K562 (cell line): ENCODE measurements around the gene MPHOSPH8. TPM values are rescaled to one million over a fixed set of nuclear protein-coding genes. Genes with fewer than 3 reads are reported as not detected.
A peak's percentile ranks its signal among the peaks of the same experiment; 100 is the strongest.

Experiments
- CREM ChIP-seq: IDR thresholded peaks from 2 replicates; pipeline ENCODE4 v1.6.1; 2014; ENCODE audit warnings: antibody characterized with exemption, low read depth
- HNRNPH1 ChIP-seq: fragments of 200-400 bp; formaldehyde crosslinking; optimal IDR thresholded peaks from 2 replicates; pipeline ENCODE3; 2017; ENCODE audit warnings: low read depth, mild to moderate bottlenecking, low read length, moderate library complexity
- MTF1 ChIP-seq: fragments of 250-450 bp; sonication (Bioruptor Pico); IDR thresholded peaks from 2 replicates; pipeline ENCODE4 v1.9.0; 2021; ENCODE audit warnings: moderate library complexity, mild to moderate bottlenecking, inconsistent platforms, borderline replicate concordance
- NFE2 ChIP-seq: IDR thresholded peaks from 2 replicates; pipeline ENCODE4 v1.6.1; 2014; ENCODE audit warnings: antibody characterized with exemption, low read depth
- NRF1 ChIP-seq, 2 experiments: fragments of 450-650 bp; IDR thresholded peaks in 1 of 2; conservative IDR thresholded peaks in 1 of 2; 2 replicates each; pipeline ENCODE4 v1.6.1; 2014; ENCODE audit warnings: mild to moderate bottlenecking in 2 of 2
- OTX1 ChIP-seq: fragments of 450-650 bp; formaldehyde crosslinking; IDR thresholded peaks from 2 replicates; pipeline ENCODE4 v1.4.0; 2022; ENCODE audit warnings: mild to moderate bottlenecking
- POLR2A ChIP-seq: fragments of 450-650 bp; conservative IDR thresholded peaks from 2 replicates; pipeline ENCODE4 v1.6.1; 2016
- RAD21 ChIP-seq, 2 experiments: fragments of 250-450 bp in 1 of 2; fragments of 450-650 bp in 1 of 2; sonication (Bioruptor Pico) in 1 of 2; formaldehyde crosslinking in 1 of 2; IDR thresholded peaks in 1 of 2; conservative IDR thresholded peaks in 1 of 2; 2 replicates each; pipeline versions ENCODE4 v1.4.0 to v1.8.0; 2020 to 2022; ENCODE audit warnings: mild to moderate bottlenecking in 2 of 2, moderate library complexity in 1 of 2
- RBFOX2 ChIP-seq: fragments of 200-400 bp; formaldehyde crosslinking; IDR thresholded peaks from 2 replicates; pipeline ENCODE4 v1.6.1; 2017; ENCODE audit warnings: low read depth, mild to moderate bottlenecking, low read length, moderate library complexity
- SRSF7 ChIP-seq: fragments of 200-400 bp; formaldehyde crosslinking; optimal IDR thresholded peaks from 2 replicates; pipeline ENCODE3; 2017; ENCODE audit warnings: mild to moderate bottlenecking, low read depth, low read length
- TGIF2 ChIP-seq: sonication (generic); formaldehyde crosslinking; IDR thresholded peaks from 2 replicates; pipeline ENCODE4 v1.8.1; 2022; ENCODE audit warnings: mild to moderate bottlenecking, missing genetic modification reagents, moderate library complexity
- WHSC1 ChIP-seq: IDR thresholded peaks from one replicate; pipeline ENCODE4 v1.6.1; 2012; ENCODE audit warnings: low read length, control low read depth, inconsistent platforms
- ZNF124 ChIP-seq: sonication (generic); formaldehyde crosslinking; IDR thresholded peaks from 2 replicates; pipeline ENCODE4 v1.8.1; 2022; ENCODE audit warnings: missing genetic modification reagents
- ZNF184 ChIP-seq: sonication (generic); formaldehyde crosslinking; IDR thresholded peaks from 2 replicates; pipeline ENCODE4 v1.5.0; 2020; ENCODE audit warnings: missing genetic modification reagents
- ZNF551 ChIP-seq: fragments of 250-450 bp; sonication (Bioruptor Pico); IDR thresholded peaks from 2 replicates; pipeline ENCODE4 v1.5.0; 2021; ENCODE audit warnings: mild to moderate bottlenecking, moderate library complexity
- polyA plus RNA-seq, 8 experiments: library from polyadenylated mRNA; depleted of rRNA in 4 of 8; stranded (reverse) in 5 of 8; unstranded in 3 of 8; fragments of >200 nt; fragmentation: Nextera tagmentation in 2 of 8; fragmentation: Illumina TruSeq in 1 of 8; extraction: Ambion mirVana in 2 of 8; extraction: Trizol in 1 of 8; gene quantifications; 2 replicates each; pipeline versions ENCODE4 v1.2.1 to v1.2.3, GENCODE V29; 2011 to 2014; ENCODE audit warnings: inconsistent platforms in 1 of 8, missing spikeins in 1 of 8
- total RNA-seq, 7 experiments: library from RNA; depleted of rRNA in 6 of 7; stranded (reverse); fragments of >200 nt in 6 of 7; fragmentation: Illumina TruSeq in 2 of 7; extraction: Trizol in 2 of 7; gene quantifications; 2 replicates each; pipeline versions ENCODE4 v1.2.1 to v1.2.3, GENCODE V29; 2011 to 2021; ENCODE audit warnings: low replicate concordance in 1 of 7
- TF ChIP-seq, protein P1 (sequence below): sonication (generic); formaldehyde crosslinking; IDR thresholded peaks from 2 replicates; pipeline ENCODE4 v1.8.1; 2023; ENCODE audit warnings: mild to moderate bottlenecking, missing genetic modification reagents
- TF ChIP-seq, protein P2 (sequence below): fragments of 450-650 bp; IDR thresholded peaks from 2 replicates; pipeline ENCODE4 v1.6.1; 2016; ENCODE audit warnings: antibody characterized with exemption
- TF ChIP-seq, protein P3 (sequence below): IDR thresholded peaks from 2 replicates; pipeline ENCODE4 v1.6.1; 2011; ENCODE audit not compliant: insufficient read length; ENCODE audit errors: extremely low read depth
- TF ChIP-seq, protein P4 (sequence below): fragments of 450-650 bp; IDR thresholded peaks from 2 replicates; pipeline ENCODE4 v1.6.1; 2016; ENCODE audit warnings: borderline replicate concordance
- TF ChIP-seq, protein P5 (sequence below): sonication (generic); formaldehyde crosslinking; IDR thresholded peaks from 2 replicates; pipeline ENCODE4 v1.8.1; 2022; ENCODE audit warnings: missing genetic modification reagents

The MPHOSPH8 gene
- total and polyA plus RNA-seq, 9 of the 15 experiments (the other 6 are each of a cell fraction or from before 2014, with no cell fraction given) = 10.3 to 24.8 (median 16.6) TPM

DNA sequence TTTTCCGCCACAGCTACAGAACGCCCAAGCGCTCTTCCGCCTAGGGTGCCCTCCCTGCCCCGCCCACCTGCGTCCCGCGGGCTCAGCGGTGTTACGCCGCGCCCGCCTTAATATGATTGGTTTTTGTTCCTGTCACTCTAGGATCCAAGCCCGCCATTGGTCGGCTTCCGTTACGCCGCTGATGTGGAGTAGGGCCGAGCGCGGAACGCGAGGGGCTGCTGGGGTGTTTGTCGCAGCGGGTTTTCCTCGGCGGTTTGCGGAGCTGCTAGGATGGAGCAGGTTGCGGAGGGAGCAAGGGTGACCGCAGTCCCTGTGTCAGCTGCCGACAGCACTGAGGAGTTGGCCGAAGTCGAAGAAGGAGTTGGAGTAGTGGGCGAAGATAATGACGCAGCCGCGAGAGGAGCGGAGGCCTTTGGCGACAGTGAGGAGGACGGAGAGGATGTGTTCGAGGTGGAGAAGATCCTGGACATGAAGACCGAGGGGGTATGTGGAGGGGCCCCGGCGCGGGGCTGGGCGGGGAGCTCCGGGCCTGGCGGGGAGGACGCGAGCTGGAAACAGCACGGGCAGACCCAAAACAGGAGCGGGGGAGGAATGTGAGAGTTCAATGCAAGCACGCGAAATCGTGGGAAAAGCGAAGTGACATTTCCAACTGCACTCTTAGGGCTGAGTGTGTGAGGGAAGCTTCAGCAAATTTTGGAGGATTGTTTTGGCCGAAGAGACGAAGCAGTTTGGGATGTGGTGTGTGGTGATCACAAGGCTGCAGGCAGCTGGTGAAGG lies at the start of gene MPHOSPH8 (continued):
- TF ChIP-seq RAD21 (CRISPR knock-in tag; conservative IDR thresholded peaks at IDR 0.05 in 1 of 2, IDR thresholded peaks at IDR 0.05 in 1 of 2) (no peak), NFE2 (no peak), POLR2A (peak; percentile 79), SRSF7 (no peak), ZNF184 (CRISPR knock-in tag) (no peak), NRF1 (conservative IDR thresholded peaks at IDR 0.05 in 1 of 2, IDR thresholded peaks at IDR 0.05 in 1 of 2) (peak; percentile 49 to 57; a peak in 2 of 4 replicates), TGIF2 (CRISPR knock-in tag) (no peak), MTF1 (CRISPR knock-in tag) (no peak), OTX1 (CRISPR knock-in tag) (no peak), ZNF124 (CRISPR knock-in tag) (no peak), CREM (peak; percentile 75; the same call in 1 of the 2 replicates), ZNF551 (CRISPR knock-in tag) (no peak), RBFOX2 (peak; percentile 79), WHSC1 (no peak), HNRNPH1 (no peak)
- TF ChIP-seq, protein P1, sequence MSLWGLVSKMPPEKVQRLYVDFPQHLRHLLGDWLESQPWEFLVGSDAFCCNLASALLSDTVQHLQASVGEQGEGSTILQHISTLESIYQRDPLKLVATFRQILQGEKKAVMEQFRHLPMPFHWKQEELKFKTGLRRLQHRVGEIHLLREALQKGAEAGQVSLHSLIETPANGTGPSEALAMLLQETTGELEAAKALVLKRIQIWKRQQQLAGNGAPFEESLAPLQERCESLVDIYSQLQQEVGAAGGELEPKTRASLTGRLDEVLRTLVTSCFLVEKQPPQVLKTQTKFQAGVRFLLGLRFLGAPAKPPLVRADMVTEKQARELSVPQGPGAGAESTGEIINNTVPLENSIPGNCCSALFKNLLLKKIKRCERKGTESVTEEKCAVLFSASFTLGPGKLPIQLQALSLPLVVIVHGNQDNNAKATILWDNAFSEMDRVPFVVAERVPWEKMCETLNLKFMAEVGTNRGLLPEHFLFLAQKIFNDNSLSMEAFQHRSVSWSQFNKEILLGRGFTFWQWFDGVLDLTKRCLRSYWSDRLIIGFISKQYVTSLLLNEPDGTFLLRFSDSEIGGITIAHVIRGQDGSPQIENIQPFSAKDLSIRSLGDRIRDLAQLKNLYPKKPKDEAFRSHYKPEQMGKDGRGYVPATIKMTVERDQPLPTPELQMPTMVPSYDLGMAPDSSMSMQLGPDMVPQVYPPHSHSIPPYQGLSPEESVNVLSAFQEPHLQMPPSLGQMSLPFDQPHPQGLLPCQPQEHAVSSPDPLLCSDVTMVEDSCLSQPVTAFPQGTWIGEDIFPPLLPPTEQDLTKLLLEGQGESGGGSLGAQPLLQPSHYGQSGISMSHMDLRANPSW (CRISPR knock-in tag) = no peak
- TF ChIP-seq, protein P2, sequence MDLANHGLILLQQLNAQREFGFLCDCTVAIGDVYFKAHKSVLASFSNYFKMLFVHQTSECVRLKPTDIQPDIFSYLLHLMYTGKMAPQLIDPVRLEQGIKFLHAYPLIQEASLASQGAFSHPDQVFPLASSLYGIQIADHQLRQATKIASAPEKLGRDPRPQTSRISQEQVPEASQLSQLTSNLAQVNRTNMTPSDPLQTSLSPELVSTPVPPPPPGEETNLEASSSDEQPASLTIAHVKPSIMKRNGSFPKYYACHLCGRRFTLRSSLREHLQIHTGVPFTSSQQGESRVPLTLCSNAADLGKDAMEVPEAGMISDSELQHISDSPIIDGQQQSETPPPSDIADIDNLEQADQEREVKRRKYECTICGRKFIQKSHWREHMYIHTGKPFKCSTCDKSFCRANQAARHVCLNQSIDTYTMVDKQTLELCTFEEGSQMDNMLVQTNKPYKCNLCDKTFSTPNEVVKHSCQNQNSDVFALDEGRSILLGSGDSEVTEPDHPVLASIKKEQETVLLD = peak; percentile 73; the same call in 1 of the 2 replicates
- TF ChIP-seq, protein P3, sequence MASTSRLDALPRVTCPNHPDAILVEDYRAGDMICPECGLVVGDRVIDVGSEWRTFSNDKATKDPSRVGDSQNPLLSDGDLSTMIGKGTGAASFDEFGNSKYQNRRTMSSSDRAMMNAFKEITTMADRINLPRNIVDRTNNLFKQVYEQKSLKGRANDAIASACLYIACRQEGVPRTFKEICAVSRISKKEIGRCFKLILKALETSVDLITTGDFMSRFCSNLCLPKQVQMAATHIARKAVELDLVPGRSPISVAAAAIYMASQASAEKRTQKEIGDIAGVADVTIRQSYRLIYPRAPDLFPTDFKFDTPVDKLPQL = no peak
- TF ChIP-seq, protein P4, sequence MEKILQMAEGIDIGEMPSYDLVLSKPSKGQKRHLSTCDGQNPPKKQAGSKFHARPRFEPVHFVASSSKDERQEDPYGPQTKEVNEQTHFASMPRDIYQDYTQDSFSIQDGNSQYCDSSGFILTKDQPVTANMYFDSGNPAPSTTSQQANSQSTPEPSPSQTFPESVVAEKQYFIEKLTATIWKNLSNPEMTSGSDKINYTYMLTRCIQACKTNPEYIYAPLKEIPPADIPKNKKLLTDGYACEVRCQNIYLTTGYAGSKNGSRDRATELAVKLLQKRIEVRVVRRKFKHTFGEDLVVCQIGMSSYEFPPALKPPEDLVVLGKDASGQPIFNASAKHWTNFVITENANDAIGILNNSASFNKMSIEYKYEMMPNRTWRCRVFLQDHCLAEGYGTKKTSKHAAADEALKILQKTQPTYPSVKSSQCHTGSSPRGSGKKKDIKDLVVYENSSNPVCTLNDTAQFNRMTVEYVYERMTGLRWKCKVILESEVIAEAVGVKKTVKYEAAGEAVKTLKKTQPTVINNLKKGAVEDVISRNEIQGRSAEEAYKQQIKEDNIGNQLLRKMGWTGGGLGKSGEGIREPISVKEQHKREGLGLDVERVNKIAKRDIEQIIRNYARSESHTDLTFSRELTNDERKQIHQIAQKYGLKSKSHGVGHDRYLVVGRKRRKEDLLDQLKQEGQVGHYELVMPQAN = peak; percentile 56; the same call in 1 of the 2 replicates
- TF ChIP-seq, protein P5, sequence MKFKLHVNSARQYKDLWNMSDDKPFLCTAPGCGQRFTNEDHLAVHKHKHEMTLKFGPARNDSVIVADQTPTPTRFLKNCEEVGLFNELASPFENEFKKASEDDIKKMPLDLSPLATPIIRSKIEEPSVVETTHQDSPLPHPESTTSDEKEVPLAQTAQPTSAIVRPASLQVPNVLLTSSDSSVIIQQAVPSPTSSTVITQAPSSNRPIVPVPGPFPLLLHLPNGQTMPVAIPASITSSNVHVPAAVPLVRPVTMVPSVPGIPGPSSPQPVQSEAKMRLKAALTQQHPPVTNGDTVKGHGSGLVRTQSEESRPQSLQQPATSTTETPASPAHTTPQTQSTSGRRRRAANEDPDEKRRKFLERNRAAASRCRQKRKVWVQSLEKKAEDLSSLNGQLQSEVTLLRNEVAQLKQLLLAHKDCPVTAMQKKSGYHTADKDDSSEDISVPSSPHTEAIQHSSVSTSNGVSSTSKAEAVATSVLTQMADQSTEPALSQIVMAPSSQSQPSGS (CRISPR knock-in tag) = no peak
